HG03097 (cell line): ENCODE results near the gene PTCD1.
A peak's percentile ranks its signal among the peaks of the same experiment; 100 is the strongest.
"Not testable (repeated sequence)": the region's sequence is repeated elsewhere in the genome, so short reads cannot be mapped to it uniquely, and the experiment has no call there.

Experiments
- ATAC-seq: cut with Tn5 transposase; IDR thresholded peaks from one replicate; pipeline ENCODE4 v1.9.1; 2021; ENCODE audit not compliant: unreplicated experiment, low FRiP score

The PTCD1 gene

DNA sequence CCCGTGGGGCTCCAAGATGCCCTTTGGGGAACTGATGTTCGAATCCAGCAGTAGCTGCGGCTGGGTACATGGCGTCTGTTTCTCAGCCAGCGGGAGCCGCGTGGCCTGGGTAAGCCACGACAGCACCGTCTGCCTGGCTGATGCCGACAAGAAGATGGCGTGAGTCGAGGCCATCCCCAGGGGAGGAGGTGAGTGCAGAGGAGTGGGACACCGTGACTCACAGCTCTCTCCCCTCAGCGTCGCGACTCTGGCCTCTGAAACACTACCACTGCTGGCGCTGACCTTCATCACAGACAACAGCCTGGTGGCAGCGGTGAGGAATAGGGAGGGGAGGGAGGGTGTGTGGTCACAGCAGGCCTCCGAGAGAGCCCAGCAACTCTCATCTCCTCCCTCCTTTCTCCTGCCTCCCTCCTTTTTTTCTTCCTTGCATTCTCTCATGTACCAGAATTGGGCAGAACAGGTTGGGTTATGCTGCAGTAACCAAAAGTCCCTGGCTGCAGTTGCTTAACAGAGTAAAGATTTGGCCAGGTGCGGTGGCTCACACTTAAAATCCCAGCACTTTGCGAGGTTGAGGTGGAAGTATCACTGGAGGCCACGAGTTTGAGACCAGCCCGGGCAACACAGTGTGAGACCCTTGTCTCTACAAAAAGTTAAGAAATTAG, 47.5 kb downstream of the PTCD1 start:
- ATAC-seq = no peak

DNA sequence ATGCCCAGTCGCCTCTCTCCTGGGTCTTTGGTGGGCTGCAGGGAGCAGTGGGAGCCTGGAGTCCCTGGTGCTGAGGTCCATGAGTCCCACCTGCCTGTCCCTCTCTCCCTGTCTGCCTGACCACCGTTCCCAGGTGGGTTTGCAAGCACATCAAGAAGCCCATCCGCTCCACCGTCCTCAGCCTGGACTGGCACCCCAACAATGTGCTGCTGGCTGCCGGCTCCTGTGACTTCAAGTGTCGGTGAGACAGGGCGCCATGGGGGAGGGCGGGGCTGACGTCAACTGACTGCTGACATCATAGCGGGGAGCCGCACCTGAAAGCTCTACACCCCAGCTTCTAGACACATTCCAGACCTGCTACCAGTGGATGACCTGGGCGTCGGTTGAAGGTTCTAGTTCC, 48.8 kb downstream of the PTCD1 start:
- no peak for ATAC-seq

DNA sequence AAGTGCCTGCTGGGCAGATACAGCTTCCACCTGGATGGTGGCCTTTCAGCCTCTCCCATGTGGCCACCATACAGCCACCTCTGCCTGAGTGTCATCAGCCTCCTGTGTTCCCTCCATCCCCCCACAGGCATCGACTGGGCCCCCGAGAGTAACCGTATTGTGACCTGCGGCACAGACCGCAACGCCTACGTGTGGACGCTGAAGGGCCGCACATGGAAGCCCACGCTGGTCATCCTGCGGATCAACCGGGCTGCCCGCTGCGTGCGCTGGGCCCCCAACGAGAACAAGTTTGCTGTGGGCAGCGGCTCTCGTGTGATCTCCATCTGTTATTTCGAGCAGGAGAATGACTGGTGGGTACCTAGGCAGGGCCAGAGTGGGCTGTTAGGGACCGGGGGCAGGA, 50.7 kb downstream of the PTCD1 start:
- ATAC-seq = no peak

DNA sequence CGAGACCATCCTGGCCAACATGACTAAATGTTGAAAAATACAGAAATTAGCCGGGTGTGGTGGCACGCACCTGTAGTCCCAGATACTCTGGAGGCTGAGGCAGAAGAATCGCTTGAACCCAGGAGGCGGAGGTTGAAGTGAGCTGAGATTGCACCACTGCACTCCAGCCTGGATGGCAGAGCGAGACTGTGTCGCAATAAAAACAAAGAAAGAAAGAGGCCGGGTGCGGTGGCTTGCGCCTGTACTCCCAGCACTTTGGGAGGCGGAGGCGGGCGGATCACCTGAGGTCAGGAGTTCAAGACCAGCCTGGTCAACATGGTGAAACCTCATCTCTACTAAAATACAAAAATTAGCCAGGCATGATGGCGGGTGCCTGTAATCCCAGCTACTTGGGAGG, 51.4 kb downstream of the PTCD1 start:
- ATAC-seq = not testable (repeated sequence)

DNA sequence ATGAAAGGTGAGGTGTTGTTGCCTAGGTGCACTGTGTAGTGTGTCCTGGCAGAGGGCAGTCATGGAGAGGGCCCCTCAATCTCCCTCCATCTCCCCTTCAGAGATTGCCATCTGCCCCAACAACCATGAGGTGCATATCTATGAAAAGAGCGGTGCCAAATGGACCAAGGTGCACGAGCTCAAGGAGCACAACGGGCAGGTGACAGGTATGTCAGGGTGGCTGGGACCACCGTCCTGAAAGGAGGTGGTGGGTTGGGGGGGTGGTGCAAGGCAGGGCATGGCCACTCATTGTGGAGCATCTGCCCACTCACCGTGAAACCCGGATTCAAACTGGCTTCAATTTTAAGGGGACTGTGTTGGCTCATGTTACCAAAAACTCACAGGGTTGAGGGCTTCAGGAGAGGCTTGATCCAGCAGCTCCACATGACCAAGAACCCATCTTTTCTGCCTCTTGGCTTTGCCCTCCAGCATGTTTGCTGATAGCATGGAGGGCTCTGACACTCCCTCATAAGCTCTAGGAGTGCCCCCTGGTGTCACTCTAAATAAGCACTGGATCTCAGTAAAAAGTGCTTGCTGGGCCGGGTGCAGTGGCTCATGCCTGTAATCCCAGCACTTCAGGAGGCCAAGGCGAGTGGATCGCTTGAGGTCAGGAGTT, 51.9 kb downstream of the PTCD1 start:
- no peak for ATAC-seq

DNA sequence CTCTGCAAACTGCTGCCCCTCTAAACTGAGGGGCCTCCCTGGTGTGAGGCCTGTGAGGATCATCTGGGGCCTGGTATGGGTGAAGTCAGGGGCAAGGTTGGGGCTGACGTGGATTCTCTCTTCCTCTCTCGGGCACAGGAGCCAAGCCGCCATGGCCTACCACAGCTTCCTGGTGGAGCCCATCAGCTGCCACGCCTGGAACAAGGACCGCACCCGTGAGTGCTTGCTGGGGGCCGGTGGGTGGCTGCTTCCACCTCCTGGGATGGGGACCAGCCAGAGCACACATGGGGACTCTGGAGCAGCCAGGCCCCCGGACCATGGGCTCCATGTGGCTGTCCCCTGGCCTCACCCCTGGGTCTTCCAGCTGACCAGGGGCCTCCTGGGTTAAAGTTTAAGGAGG, 53.0 kb downstream of the PTCD1 start:
- no peak for ATAC-seq

DNA sequence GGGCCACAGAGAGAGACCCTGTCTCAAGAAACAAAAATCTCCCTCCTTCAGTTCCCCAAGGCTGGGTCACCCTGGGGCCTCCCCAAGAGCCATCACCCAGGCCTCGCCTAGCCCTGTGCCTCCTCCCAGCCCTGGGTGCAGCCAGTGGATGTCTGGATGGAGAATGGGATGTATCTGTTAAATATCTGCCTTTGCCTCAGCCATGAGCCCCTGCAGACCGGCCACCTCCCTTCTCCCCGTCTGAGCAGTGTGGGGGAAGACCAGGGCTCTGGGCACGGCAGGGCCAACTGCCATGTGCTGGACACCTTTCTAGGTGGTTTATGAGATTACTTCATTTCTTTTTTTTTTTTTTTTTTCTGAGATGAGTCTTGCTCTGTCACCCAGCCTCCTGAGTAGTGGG, 54.1 kb downstream of the PTCD1 start:
- no peak for ATAC-seq

DNA sequence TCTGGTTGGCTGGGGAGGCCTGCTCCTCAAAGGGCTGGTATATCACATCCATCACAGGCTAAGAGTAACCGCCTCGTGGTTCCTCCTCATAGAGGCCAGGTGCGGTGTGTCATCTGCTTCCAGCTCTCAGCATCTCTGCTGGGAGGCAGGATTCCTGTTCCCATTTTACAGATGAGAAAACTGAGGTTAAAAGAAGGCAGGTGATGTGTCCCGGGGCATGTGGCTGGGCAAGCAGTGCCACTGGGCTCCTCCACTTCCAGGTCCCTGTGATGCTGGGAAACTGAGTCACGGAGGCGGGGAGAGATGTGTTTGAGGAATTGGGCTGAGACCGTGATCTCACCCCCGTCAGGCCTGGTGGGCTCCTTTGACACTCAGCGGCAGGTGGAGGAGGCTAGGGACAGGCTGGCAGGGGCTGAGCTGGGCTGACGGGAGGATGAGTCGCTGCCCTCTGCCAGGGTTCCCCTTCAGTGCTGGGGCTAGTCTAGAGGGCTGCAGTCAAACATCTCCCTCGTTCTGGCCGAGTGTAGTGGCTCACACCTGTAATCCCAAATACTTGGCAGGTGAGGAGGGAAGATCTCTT, 54.7 kb downstream of the PTCD1 start:
- ATAC-seq = no peak

DNA sequence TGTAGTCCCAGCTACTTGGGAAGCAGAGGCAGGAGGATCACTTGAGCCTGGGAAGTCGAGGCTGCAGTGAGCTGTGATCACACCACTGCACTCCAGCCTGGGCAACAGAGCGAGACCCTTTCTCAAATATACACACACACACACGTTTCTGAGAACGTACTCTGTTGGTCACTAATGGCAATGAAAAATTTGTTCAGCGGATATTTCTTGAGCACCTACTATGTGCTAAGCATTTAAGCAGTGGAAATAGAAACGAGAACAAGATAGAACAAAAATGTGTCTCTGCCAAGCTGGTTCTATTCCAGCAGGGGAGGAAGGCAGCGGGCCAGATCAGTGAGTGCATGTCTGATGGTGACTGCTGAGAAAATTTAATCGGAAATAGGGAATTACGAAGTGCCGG, 55.4 kb downstream of the PTCD1 start:
- no peak for ATAC-seq

DNA sequence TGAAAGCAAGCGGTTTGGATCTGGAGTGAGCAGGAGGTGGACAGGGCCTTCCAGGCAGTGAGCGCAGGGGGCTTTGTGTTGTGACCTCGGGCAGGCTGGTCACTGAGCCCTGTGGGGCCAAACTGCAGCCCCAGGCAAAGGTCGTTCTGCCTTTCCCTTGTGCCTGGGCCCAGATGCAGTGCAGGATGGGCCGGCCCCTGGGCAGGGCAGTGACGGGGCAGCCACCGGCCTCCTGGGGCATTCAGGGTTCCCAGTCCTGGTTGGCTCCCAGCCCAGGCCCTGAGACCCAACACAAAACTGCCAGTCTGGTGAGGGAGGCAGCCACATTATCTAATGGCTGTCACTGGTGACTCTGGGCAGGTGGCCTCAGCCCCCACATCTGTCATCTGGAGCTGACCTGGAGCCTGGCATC, 56.9 kb downstream of the PTCD1 start:
- no peak for ATAC-seq

DNA sequence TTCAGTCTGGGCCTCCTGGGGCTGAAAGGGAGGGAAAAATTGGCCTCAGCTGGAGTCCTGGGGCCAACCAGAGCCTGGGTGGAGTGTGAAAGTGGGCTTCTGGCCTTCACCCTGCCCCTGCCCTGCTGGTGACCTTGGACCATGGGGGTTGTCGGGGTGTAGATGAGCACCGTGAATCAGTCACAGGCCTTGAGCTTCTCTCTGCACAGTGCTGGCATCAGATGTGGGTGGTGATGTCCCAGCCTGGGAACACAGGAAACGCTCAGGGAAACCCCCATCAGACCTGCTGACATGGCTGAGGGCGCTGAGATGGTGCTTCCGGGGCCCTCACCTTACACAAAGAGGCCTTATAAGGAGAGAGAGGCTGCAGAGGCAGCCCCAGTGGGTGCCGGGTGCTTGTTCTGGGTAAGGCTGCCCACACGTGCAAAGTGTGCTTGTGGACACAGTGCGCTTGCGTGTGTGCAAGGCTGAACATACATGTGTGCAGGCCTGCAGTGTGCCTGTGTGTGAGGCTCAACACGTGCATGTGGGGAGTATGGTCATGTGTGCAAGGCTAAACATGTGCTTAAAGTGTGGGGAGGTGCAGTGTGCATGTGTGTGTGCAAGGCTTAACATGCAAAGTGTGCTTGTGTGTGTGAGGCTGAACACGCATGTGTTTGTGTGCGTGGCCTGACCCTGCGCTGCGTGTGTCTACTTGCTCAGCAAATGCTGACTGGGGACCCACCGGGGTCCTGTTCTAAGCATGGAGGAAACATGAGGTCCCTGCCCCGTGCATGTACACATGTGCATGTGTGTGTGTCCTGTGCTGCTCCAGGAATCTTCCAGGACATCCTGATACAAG, 57.6 kb downstream of the PTCD1 start:
- ATAC-seq = peak; percentile 75

DNA sequence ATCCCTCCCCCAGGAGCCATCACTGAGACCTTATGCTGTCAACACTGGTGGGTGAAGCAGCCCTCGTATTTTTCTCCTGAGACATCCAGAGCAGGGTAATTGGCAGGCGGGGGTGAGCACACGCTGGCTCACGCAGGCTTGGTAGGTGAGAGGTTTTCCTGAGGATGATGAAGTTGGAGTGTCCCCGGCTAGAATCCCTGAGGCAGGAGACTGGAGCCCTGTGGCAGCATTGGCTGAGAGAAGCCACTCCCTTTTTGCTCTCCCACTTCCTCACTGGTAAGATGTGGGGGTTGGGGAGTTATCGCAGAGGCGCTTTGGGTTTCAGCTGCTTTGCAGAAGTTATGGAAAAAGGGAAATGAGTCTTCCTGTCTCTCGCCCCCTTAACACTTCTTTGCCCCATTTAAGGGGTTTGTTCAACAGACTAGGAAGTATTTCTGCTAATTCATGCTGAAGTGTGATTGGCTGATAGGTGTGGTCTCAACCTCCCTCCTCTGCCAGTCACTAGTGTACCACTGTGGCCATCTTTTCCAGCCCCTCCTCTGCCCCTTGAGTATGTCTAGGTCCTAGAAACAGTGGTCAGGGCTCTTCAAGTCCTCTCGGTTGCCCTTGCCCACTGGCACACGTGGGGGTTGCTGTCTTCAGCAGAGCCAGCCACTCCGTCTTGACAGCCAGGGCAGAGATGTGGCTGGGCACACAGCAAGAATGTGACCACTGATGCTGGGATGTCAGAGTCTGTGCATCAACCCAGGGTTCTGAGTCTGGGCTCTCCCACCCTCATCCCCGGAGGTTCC, 58.4 kb downstream of the PTCD1 start:
- peak; percentile 27 for ATAC-seq

DNA sequence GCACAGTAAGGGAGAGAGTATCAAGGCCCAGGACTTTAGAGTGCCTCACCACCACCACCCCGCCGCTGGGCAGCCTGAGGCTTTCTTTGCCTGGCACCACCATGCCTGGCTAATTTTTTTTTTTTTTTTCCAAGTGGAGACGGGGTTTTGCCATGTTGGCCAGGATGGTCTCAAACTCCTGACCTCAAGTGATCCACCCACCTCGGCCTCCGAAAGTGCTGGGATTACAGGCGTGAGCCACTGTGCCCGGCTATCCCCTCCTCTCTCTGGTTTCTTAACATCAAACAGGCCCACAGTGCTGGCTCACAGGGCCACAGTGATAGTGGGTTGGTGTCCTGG, 58.9 kb downstream of the PTCD1 start:
- ATAC-seq = not testable (repeated sequence)

DNA sequence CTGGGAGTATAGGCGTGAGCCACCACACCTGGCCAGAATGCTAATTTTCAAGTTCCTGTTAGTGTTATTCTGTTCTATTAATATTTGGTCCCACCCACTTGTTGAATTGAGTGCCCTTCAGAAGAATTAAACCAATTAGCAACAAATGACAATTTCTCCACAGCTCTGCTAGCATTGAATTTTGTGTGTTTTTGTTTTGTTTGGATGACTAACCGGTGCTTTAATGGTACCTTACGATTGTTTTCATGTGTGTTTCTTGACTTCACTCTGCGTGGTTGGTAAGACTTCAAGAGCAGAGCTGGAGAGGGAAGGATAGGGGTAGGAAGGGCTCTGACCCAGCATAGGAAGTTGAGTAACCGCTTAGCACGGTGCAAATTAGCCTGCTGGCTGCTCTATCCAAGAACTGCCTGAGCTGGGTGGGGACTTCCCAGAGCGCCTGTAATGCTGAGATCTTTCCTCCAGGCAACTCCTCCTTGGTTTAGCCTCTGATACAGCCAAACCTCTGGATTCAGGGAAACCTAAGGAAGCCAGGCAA, 59.5 kb downstream of the PTCD1 start:
- no peak for ATAC-seq

DNA sequence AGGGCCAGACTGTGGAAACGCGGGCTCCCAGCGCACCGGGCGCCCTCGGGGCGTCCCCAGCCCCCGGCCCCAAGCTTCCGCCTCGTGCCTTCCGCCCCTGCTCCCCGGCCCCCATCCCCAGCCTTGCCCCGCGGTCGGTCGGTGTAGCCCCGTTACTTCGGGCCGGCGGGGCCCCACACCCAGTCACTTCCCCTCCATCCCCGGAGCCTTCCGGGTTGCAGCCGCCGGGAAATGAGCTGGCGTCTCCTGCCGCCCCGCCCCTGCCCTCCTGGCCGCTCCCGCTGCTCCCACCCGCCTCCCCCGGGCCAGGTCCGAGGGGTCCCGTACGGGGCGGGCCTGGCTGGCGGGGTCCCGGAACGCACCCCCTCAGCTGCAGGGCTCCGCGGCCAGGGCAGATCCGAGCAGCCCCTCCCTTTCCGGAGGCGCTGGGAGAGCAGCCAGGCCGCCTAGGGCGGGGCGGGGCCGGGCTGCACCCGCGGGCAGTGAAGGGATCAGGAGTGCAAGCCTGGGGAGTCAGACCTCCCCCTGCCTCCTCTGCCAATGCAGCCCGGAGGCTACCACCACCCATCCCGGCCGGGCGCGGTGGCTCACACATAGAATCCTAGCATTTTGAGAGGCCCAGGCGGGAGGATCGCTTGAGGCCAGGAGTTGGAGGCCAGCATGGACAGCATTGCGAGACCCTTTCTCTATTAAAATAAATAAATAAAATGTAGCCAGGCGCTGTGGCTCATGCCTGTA, 63.4 kb downstream of the PTCD1 start:
- ATAC-seq = no peak

DNA sequence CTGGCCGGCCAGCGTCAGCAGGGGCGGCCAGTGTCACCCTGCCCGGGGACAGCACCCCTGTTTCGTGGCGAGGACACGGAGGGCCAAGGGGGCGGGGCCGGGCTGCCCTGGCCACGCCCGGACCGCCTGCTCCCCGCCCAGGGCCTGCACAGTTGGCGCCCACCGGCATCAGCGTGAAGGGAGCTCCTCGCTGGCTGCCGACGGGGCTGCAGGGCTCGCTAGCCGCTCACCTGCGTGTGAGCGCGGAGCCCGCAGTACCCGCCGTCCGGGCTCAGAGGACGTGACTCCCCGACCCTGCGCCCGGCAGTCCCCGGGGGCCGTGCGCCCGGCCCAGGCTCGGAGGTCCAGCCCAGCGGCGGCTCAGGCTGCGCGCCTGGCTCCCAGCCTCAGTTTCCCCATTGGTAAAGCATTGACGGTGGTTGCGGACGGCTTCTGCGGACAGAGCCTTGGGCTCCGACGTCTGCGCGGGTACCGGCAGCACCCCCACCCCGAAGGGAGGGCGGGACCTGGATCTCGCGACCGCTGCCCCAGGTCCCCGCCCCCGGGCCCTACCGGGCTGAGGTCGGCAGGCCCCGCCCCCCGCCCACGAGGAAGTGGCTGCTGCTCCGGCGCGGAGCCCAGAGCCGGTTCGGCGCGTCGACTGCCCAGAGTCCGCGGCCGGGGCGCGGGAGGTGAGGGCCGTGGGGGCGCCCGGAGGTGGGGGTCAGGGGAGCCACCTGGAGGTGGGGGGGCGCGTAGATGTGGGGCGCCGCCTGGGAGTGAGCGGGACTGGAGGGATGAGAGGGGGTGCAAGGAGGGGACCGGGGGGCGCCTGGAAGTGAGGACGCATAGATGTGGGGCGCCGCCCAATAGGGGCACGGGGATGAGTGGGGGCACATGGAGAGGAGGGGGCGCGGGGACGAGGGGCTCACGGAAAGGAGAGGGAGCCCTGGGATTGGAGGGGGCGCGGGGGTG, 64.2 kb downstream of the PTCD1 start, which contains the start of gene ARPC1B:
TSS of gene ARPC1B (plus strand) at position 620 of the 954 bp plus-strand sequence. CDS start 10,985 bp downstream, outside the sequence.
- ATAC-seq = peak; percentile 45

DNA sequence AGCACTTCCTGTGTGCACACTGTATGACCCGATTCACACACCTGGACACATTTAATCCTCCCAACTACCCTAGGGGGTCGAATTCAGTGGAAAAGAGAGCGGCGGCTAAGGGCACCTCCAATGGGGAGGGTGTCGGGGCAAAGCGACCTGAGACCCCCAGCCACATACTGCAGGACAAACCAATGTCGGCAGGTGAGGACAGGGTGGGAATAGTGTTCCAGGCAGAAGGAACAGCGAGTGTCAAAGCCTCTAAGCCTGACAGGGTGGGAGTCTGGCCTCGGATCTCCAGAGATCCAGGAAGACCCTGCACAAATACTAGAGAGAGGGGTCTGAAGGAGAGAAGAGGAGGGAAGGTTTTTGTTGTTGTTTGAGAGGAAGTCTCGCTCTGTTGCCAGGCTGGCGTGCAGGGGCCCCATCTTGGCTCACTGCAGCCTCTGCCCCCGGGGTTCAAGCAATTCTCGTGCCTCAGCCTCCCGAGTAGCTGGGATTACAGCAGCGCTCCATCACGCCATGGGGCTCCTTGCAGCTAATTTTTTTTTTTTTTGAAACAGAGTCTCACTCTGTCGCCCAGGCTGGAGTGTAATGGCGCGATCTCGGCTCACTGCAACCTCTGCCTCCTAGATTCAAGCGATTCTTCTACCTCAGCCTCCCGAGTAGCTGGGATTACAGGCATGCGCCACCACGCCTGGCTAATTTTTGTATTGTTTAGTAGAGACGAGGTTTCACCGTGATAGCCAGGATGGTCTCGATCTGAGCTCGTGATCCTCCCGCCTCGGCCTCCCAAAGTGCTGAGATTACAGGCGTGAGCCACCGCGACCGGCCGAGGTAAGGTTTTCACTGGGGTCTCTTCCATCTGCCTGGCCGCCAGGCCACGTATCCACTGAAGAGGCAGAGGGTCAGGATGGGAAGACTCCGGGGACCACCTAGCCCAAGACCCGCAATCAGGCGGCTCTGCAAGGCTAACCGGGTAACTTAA, 65.2 kb downstream of the PTCD1 start:
- ATAC-seq = no peak
